Astrocyte of the hippocampus (primary cell): Measurements from ENCODE around the gene OBSCN.
"Not testable (repeated sequence)": the region's sequence is repeated elsewhere in the genome, so short reads cannot be mapped to it uniquely, and the experiment has no call there.

ENCODE experiments used
- DNase-seq: peaks from one replicate; pipeline ENCODE4 v3.0.0; 2011; ENCODE audit warnings: low read depth, low spot score

Gene OBSCN

DNA sequence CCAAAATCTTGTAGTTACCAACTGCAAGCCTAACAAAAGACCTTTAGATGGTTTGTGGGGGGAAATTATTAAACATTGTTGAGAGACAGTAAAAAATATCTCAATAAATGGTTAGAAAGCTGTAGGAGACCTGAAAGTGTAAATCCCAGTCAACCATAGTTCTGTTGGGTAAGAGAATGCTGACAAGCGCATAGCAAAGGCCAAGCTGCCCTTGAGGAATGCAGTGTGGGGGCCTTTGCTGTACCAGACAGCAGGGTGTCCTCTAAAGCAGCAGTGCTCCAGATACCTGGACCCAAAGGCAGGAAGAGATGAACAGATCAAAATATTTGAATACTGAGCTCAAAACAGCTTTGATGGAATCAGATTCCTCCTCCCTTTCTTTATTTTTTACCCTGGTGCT, 54.6 kb downstream of the OBSCN start:
- no peak for DNase-seq

DNA sequence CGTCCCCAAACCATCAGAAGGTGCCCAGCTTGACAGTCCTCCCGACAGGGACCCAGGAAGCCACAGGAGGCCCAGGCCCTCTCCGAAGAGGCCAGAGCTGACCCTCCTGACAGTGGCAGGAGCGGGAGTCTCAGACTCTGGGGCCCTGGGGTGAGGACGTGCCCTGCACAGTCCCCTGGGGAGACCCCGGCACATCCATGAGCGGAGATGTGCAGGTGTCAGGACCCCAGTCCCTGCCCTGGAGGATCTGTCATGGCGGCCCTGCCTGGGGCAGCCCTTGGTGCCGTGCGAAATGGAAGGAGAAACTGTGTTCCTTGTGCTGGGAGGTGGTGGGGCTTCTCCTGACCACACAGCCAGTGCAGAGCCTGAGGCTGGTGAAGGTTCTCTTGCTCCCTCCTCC, 55.8 kb downstream of the OBSCN start:
- DNase-seq = no peak

DNA sequence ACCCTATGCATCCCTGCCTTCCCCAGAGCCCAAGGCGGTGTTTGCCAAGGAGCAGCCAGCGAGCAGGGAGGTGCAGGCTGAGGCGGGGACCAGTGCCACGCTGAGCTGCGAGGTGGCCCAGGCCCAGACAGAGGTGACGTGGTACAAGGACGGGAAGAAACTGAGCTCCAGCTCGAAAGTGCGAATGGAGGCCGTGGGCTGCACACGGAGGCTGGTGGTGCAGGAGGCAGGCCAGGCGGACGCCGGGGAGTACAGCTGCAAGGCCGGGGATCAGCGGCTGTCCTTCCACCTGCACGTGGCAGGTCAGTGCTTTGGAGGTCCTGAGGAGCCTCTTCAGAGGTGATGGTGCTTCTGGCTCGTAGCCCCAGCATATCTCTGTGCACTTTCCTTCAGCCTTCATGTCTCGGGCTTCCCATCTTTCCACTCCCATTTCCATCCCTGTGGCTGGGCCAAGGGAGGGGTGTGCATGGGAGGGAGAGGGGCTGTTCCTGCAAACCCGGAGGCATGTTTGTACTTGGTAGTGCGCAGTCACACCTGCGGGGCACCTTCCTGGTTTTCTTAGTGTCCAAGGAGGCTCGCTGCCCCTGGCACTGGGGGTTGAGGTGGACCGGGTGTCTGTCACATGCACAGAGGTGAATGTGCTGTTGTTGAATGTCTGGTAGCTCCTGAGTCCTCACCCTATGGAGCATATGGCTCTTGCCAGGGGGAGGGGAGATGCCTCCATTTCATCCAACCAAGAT, 56.4 kb downstream of the OBSCN start:
- no peak for DNase-seq

DNA sequence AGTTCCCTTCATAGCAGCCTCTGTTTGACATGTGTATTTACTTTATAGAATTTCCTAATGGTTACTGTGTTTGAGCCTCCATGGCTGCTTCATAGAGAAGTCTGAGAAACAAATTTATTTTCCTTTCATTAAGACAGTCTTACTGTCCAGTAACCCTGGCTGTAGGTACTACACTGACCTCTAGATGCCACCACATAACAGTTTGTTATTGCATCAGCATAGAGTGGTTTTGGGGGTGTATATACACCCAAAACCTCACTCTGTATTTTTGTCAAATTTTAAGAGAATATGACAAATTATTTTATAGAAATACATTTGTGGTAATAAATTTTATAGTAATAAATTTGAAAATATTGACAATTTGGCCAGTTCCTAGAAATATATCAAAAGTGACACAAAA, 57.3 kb downstream of the OBSCN start:
- DNase-seq = no peak

DNA sequence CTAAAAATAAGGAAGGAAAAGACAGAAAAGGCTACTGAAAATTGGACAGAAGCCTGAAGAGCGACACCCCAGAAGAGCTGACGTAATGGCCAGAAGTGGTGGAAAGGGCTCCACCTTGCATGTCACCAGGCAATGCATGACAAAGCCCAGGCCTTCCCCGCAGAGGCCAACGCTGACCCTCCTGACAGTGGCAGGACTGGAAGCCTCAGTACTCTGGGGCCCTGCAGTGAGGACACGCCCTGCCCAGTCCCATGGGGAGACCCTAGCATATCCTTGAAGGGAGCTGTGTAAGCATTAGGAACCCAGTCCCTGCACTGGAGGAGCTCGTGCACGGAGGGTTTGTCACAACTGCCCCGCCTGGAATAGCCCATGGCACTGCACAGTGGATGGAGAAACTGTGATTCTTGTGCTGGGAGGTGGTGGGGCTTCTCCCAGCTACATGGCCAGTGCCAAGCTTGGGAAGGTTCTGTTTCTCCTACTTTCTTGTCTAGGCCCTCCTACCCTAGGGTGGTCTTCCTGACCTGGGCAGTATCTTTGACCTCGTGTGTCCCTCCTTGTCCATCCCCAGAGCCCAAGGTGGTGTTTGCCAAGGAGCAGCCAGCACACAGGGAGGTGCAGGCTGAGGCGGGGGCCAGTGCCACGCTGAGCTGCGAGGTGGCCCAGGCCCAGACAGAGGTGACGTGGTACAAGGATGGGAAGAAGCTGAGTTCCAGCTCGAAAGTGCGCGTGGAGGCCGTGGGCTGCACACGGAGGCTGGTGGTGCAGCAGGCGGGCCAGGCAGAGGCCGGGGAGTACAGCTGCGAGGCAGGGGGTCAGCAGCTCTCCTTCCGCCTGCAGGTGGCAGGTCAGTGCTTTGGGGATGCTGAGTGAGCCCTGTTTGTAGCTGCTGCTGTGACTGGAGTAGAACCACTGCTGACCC, 60.4 kb downstream of the OBSCN start:
- no peak for DNase-seq

DNA sequence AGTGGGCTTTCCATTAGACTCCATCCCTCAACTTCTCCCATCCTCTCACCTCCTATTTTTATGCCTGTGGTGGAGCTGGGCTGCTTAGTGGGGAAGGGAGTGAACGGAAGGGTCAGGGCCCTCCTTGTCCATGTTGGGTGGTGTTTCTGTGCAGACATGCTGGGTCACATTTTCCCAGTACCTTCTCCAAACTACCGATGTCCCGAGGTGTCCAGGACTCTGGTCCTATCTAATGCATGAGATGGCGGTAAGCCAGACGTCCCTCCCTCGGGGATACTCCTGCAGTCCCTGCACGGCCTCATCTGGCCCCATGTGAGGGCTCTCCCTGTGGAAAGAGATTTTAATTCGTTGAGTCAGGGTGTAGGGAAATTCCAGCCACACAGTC, 61.0 kb downstream of the OBSCN start:
- no peak for DNase-seq

DNA sequence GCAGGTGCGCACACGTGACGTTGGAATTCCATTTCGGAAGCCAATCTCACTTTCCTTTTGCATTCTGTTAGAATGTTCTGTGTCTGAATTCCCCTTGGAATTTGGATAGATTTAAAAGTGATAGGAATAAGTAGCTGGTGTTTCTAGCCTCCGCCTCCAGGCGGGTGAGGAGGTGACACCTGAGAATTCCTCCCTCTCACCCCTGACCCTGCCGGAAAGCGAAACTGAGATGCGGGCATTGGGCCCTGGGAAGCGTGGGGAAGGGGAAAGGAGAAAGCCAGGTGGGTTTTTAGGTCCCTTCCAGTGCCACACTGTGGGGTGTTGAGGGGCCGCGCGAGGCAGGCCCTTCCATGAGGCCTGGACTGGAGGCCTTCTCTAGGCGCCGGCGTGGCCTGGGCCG, 61.6 kb downstream of the OBSCN start:
- DNase-seq = not testable (repeated sequence)

DNA sequence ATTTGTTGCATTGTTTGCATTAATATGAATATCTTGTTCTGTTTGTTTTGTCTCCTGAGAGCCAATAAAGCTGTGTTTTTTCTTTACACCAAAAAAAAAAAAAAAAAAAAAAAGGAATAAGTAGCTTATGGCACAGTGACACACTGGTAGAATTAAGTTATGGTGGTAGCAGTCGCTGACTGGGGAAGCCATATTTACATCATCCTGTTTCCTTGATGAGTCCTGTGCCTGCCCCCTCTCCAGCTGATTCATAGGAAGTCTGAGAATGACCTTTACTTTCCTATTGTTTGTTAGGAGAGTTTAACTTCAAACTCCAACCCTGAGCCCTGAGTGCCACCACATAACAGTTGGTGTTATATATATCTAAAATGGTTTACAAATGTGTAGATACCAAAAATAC, 62.2 kb downstream of the OBSCN start:
- no peak for DNase-seq

DNA sequence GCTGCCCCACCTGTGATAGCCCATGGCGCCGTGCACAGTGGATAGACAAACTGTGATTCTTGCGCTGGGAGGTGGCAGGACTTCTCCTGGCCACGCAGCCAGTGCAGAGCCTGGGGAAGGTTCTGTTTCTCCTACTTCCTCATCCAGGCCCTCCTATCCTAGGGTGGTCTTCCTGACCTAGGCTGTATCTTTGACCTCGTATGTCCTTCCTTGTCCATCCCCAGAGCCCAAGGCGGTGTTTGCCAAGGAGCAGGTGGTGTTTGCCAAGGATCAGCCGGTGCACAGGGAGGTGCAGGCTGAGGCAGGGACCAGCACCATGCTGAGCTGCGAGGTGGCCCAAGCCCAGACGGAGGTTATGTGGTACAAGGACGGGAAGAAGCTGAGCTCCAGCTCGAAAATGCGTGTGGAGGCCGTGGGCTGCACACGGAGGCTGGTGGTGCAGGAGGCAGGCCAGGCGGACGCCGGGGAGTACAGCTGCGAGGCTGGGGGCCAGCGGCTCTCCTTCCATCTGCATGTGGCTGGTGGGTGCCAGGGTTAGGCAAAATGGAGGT, 63.9 kb downstream of the OBSCN start:
- no peak for DNase-seq

DNA sequence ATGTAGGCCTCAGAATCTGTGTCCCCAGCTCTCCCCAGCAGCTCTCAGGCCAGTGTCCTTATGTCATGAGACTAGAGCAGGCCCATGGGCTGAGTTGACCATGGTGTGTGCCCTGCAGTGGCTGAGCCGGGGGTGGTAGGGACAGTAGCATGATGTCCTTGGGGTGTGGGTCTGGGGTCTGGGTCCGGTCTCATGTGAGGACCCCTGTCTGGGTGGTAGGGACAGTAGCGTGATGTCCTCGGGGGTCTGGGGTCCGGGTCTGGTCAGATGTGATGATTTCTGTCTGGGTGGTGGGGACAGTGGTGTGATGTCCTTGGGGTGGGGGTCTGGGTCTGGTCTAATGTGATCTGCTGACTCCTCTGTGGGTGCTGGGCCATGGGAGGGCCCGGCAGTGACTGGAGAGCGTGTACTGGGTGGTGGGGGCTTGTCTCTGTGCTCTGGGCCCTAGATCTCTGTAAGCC, 64.5 kb downstream of the OBSCN start:
- no peak for DNase-seq

DNA sequence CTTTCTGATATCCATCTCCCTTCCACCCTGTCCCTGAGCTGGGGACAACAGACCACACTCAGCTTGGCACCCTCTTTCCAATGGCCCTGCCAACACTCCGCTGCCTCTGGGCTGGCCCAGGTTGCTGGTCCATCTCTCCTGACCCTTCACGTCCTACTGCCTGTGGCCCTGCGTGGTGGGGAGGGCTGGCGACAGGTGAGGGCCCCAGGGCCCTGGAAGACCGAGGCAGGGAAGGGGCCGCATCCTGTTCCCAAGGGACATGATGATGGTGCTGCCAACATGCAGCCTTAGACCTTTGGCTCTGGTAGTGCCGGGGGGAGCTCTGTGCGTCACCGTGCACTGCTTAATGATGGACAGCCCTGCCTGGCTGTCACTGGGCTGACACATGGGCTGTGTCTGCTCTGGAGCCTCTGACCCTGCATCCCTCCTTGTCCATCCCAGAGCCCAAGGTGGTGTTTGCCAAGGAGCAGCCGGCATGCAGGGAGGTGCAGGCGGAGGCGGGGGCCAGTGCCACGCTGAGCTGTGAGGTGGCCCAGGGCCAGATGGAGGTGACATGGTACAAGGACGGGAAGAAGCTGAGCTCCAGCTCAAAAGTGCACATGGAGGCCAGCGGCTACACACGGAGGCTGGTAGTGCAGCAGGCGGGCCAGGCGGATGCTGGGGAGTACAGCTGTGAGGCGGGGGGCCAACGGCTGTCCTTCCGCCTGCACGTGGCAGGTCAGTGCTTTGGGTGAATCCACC, 65.2 kb downstream of the OBSCN start:
- DNase-seq = no peak

DNA sequence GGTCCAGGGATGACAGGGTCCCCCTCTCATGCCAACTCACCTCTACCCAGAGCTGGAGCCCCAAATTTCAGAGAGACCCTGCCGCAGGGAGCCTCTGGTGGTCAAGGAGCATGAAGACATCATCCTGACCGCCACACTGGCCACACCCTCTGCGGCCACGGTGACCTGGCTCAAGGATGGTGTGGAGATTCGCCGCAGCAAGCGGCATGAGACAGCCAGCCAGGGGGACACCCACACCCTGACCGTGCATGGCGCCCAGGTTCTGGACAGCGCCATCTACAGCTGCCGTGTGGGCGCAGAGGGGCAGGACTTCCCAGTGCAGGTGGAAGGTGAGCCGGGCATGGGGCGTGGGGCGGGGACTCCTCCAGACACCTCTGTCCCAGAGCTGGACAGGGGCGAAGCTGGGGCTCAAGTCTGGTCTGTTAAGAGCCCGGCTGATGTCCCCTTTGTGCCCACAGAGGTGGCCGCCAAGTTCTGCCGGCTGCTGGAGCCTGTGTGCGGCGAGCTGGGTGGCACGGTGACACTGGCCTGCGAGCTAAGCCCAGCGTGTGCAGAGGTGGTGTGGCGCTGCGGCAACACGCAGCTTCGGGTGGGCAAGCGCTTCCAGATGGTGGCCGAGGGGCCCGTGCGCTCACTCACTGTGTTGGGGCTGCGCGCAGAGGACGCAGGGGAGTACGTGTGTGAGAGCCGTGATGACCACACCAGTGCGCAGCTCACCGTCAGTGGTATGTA, 66.0 kb downstream of the OBSCN start:
- no peak for DNase-seq

DNA sequence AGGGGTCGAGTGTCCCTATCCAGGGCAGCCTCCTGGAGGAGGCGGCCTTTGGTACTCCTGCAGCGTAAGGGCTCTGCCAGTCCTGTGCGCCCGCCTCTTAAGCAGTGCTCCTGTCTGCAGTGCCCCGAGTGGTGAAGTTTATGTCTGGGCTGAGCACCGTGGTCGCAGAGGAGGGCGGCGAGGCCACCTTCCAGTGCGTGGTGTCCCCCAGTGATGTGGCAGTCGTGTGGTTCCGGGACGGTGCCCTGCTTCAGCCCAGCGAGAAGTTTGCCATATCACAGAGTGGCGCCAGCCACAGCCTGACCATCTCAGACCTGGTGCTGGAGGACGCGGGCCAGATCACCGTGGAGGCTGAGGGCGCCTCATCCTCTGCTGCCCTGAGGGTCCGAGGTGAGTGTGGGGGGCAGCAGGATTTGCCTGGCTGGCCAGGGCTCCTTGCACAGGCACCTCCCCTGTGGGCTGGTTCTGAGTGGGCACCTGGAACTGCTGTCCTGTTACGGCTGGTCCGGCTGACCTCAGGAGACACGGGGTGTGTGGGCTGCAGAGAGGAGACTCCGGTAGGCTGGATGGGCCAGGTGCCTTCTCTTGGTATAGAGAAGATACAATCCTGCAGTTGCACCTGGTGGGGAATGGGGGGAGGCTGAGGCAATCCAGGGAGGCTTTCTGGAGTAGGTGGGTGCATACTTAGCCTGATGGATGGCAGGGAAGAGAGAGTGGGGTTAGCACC, 66.8 kb downstream of the OBSCN start:
- no peak for DNase-seq

DNA sequence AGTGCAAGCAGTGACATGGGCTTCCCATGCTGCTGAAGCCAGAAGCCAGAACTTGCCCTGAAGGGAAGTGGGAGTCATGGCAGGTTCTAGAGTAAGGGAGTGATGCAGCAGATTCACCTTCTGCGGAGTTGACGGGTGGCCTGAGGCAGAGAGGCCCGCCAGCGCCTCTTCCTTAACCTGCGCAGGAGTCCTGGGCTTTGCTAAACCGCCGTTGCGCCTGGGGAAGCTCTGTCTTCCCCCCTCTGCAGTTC, 67.3 kb downstream of the OBSCN start:
- DNase-seq = no peak

DNA sequence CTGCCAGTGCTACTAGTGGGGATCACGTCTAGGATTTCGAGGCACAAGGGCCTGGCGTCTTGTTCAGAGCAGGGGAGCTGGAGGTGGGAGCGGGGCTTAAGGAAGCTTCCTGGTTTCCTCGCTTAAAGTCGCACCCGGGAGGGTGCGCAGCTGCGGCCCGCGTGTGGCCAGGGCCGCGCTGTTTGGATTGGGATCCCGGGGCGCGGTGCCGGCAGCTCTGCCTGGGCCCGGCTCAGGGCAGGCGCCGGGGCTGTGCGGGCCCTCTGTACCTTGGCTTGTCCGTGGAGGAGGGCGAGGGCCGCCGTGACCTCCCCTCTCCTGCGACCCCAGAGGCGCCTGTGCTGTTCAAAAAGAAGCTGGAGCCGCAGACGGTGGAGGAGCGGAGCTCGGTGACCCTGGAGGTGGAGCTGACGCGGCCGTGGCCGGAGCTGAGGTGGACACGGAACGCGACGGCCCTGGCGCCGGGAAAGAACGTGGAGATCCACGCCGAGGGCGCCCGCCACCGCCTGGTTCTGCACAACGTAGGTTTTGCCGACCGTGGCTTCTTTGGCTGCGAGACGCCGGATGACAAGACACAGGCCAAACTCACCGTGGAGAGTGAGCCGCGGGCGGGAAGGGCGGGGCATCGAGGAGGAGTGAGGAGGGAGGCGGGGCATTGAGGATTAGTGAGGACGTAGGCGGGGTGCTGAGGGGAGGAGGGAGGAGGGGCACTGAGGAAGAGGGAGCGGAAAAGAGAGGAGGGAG, 67.8 kb downstream of the OBSCN start:
- DNase-seq = peak; percentile 89

DNA sequence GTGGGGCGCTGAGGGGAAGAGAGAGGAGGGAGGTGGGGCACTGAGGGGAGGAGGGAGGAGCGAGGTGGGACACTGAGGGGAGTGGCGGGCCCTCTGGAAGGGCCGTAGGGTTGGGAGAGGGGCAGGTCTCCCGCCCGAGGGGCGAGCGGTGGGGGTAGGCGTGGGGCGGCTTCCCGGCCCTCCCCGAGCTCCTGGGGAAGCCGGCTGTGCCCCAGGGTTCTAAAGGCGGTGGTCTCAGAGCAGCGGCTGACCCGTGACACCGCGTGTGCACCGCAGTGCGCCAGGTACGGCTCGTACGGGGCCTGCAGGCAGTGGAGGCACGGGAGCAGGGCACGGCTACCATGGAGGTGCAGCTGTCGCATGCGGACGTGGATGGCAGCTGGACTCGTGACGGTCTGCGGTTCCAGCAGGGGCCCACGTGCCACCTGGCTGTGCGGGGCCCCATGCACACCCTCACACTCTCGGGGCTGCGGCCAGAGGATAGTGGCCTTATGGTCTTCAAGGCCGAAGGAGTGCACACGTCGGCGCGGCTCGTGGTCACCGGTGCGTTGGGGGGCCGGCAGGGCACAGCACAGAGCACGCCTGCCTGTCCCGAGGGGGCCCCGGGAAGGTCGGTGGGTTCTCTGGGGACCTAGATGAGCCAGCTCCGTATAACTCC, 68.5 kb downstream of the OBSCN start:
- peak; percentile 35 for DNase-seq

DNA sequence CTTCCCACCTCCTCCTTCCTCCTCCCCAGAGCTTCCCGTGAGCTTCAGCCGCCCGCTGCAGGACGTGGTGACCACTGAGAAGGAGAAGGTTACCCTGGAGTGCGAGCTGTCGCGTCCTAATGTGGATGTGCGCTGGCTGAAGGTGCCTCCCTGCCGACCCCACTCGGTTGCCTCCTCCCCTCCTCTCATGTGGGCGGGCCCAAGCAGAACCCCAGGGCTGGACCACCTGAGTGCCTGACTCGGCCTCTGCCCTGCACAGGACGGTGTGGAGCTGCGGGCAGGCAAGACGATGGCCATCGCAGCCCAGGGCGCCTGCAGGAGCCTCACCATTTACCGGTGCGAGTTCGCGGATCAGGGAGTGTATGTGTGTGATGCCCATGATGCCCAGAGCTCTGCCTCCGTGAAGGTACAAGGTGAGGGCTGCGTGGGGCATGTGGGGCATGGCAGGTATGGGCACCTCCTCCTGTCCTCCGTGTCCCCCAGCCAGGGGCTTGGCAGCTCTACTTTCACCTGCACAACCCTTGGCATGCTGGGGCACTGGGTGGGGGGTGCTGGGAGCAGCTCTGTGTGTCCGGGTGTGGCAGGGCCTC, 69.2 kb downstream of the OBSCN start:
- no peak for DNase-seq

DNA sequence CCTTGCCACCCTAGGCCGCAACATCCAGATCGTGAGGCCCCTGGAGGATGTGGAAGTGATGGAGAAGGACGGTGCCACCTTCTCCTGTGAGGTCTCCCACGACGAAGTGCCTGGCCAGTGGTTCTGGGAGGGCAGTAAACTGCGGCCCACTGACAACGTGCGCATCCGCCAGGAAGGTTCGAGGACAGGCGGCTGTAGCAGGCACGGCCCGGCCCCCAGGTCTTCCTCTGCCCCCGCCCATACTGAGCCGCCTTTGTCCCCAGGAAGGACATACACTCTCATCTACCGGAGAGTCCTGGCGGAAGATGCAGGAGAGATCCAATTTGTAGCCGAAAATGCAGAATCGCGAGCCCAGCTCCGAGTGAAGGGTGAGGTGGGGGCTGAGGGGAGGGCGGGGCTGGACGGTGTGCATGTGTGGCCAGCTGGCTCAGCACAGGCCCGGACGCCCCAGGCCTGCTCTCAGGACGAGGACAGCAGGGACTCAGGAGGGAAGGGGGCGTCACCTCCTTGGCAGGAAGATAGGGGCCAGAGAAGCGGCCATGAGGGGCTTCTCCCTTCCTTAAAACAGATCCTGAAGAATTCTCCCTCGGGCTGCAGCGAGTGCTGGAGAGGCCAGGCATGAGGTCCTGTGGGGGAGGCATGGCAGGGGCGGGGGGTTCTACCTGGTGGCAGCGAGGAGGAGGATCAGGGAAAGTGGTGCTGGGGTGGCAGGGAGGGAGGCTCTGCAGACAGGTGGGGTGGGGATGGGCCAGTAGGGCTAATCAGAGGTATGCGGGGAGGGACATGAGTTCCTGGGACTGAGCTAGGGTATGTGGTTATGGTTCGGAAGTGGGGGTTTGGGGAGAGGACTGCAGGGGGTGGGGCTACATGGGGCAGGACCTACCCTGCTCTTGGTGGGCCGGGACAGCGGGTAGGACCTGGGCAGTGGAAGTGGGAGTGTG, 69.9 kb downstream of the OBSCN start:
- no peak for DNase-seq
